Trophoblast cell (in vitro differentiated cells and primary cell): Measurements from ENCODE around the gene TMEM141.
A peak's percentile ranks its signal among the peaks of the same experiment; 100 is the strongest.
"Not testable (repeated sequence)": the region's sequence is repeated elsewhere in the genome, so short reads cannot be mapped to it uniquely, and the experiment has no call there.

Experiments
- DNase-seq, 2 donors: peaks; one replicate each; pipeline ENCODE4 v3.0.0-alpha.2; 2016
- H2AFZ ChIP-seq: 2 replicates; pipeline ENCODE4 v1.6.1; 2013; ENCODE audit warnings: low read length, moderate library complexity, mild to moderate bottlenecking; ENCODE audit not compliant: insufficient read depth, poor library complexity
- H2AK5ac ChIP-seq: 2 replicates; pipeline ENCODE4 v1.6.1; 2013; ENCODE audit warnings: mild to moderate bottlenecking, low read length
- H2BK120ac ChIP-seq: 2 replicates; pipeline ENCODE4 v1.6.1; 2013; ENCODE audit warnings: low read length, mild to moderate bottlenecking, moderate library complexity; ENCODE audit not compliant: insufficient read depth, poor library complexity
- H2BK12ac ChIP-seq: 2 replicates; pipeline ENCODE4 v1.6.1; 2013; ENCODE audit warnings: mild to moderate bottlenecking, low read length, moderate library complexity
- H2BK5ac ChIP-seq: 2 replicates; pipeline ENCODE4 v1.6.1; 2013; ENCODE audit warnings: low read length, low read depth, moderate library complexity, mild to moderate bottlenecking; ENCODE audit not compliant: poor library complexity
- H3K14ac ChIP-seq: 2 replicates; pipeline ENCODE4 v1.6.1; 2013; ENCODE audit warnings: mild to moderate bottlenecking, low read length
- H3K18ac ChIP-seq: 2 replicates; pipeline ENCODE4 v1.6.1; 2013; ENCODE audit warnings: mild to moderate bottlenecking, low read length
- H3K23ac ChIP-seq: 2 replicates; pipeline ENCODE4 v1.6.1; 2013; ENCODE audit warnings: low read length
- H3K27ac ChIP-seq: 2 replicates; pipeline ENCODE4 v1.5.1; 2013; ENCODE audit warnings: low read depth, mild to moderate bottlenecking, inconsistent platforms, low read length, moderate library complexity
- H3K27me3 ChIP-seq: 2 replicates; pipeline ENCODE4 v1.6.1; 2013; ENCODE audit warnings: inconsistent platforms, mild to moderate bottlenecking, low read length, moderate library complexity; ENCODE audit not compliant: insufficient read depth
- H3K36me3 ChIP-seq, 2 experiments: 1 replicate in 1 of 2; 2 replicates in 1 of 2; pipeline ENCODE4 v1.6.1; 2013; ENCODE audit warnings: low read length in 2 of 2, mild to moderate bottlenecking in 2 of 2, moderate library complexity in 1 of 2; ENCODE audit not compliant: insufficient read depth in 2 of 2, control insufficient read depth in 1 of 2
- H3K4ac ChIP-seq: 2 replicates; pipeline ENCODE4 v1.6.1; 2013; ENCODE audit warnings: low read depth, mild to moderate bottlenecking, low read length, moderate library complexity
- H3K4me1 ChIP-seq, 2 experiments: 1 replicate in 1 of 2; 2 replicates in 1 of 2; pipeline ENCODE4 v1.6.1; 2013; ENCODE audit warnings: low read length in 2 of 2, mild to moderate bottlenecking in 2 of 2, moderate library complexity in 1 of 2; ENCODE audit not compliant: insufficient read depth in 2 of 2, control insufficient read depth in 1 of 2
- H3K4me2 ChIP-seq: 2 replicates; pipeline ENCODE4 v1.6.1; 2013; ENCODE audit warnings: inconsistent platforms, mild to moderate bottlenecking, low read length, moderate library complexity
- H3K4me3 ChIP-seq: 2 replicates; pipeline ENCODE4 v1.5.1; 2013; ENCODE audit warnings: mild to moderate bottlenecking, low read depth, low read length, inconsistent platforms
- H3K79me1 ChIP-seq: one replicate; pipeline ENCODE4 v1.6.1; 2013; ENCODE audit warnings: low read length
- H3K79me2 ChIP-seq: 2 replicates; pipeline ENCODE4 v1.6.1; 2013; ENCODE audit warnings: low read length, mild to moderate bottlenecking; ENCODE audit not compliant: control insufficient read depth, insufficient read depth, poor library complexity
- H3K9ac ChIP-seq: 2 replicates; pipeline ENCODE4 v1.6.1; 2013; ENCODE audit warnings: mild to moderate bottlenecking, low read length
- H3K9me3 ChIP-seq: 2 replicates; pipeline ENCODE4 v1.6.1; 2013; ENCODE audit warnings: low read depth, mild to moderate bottlenecking, control low read depth, inconsistent platforms, low read length; ENCODE audit not compliant: insufficient read depth
- H4K12ac ChIP-seq: 2 replicates; pipeline ENCODE4 v1.6.1; 2013; ENCODE audit warnings: low read depth, mild to moderate bottlenecking, low read length, moderate library complexity
- H4K8ac ChIP-seq: 2 replicates; pipeline ENCODE4 v1.6.1; 2013; ENCODE audit warnings: low read depth, mild to moderate bottlenecking, low read length, moderate library complexity
- H4K91ac ChIP-seq: one replicate; pipeline ENCODE4 v1.6.1; 2013; ENCODE audit warnings: low read depth, mild to moderate bottlenecking, low read length, moderate library complexity
- WGBS: extraction: QIAGEN DNeasy Blood & Tissue Kit; methylation state at CpG from one replicate; pipeline ENCODE4 v1.1.7; 2013; ENCODE audit warnings: missing lambda C conversion rate; ENCODE audit not compliant: insufficient read length, insufficient coverage; ENCODE audit errors: extremely low coverage; 5-methylcytosine and 5-hydroxymethylcytosine counted together

The TMEM141 gene

DNA sequence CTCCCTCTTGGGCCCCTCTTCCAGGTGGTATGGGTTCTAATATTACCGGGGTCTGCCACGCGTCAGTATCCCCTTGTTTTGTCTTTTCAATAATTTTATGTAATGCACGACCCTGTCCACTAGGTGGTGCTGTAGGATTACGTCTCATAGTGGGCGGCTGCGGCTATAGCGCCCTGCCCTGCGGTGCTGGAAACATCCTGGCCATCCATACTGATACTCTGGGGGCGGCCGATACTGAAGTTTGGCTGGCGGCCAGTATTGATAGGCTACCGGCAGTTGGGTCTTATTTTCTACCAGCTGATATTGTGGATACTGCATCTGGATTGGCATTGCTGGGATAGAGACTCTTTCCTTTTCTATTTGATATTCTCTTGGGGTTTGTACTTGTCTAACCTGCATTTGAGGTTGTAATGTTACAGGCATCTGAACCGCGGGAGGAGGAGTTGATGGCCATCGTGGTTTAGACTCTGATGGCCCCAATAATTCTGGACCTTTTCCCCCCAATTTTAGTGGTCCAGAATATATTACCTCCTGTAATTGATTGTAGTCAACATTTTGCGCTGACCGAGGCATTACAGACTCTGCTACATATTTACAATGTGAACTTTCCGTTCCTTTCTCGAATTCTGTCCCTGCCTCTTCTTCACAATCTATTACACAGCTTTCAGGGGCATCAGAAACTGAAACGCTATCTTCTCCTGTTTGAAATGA is 3.3 kb upstream of the TMEM141 start:
- no peak overlapping the region for H3K4me2 ChIP-seq
- H2BK120ac ChIP-seq: no peak overlapping the region
- no CpG with 5 or more reads among the region's 21 CpGs for WGBS
- no peak overlapping the region for H2AFZ ChIP-seq
- H3K36me3 ChIP-seq: peaks cover 3 to 8% of the 10 kb centered on the region in 2 experiments
- no peak overlapping the region for H4K91ac ChIP-seq
- no peak overlapping the region for H2BK5ac ChIP-seq
- no peaks in the 10 kb centered on the region for H3K9me3 ChIP-seq
- no peak overlapping the region for H2BK12ac ChIP-seq
- peak; percentile 19 to 87 for DNase-seq
- no peak overlapping the region for H3K18ac ChIP-seq
- H4K12ac ChIP-seq: no peak overlapping the region
- H4K8ac ChIP-seq: no peak overlapping the region
- H3K9ac ChIP-seq: no peak overlapping the region
- no peak overlapping the region for H2AK5ac ChIP-seq
- H3K23ac ChIP-seq: no peak overlapping the region
- H3K27ac ChIP-seq: no peak overlapping the region
- no peak overlapping the region for H3K4ac ChIP-seq
- H3K79me1 ChIP-seq: peaks cover 7% of the 10 kb centered on the region
- peaks cover 4% of the 10 kb centered on the region for H3K79me2 ChIP-seq
- H3K4me3 ChIP-seq: no peak overlapping the region
- no peaks in the 10 kb centered on the region for H3K27me3 ChIP-seq
- H3K4me1 ChIP-seq: peaks cover 10 to 19% of the 10 kb centered on the region in 2 experiments
- H3K14ac ChIP-seq: no peak overlapping the region

DNA sequence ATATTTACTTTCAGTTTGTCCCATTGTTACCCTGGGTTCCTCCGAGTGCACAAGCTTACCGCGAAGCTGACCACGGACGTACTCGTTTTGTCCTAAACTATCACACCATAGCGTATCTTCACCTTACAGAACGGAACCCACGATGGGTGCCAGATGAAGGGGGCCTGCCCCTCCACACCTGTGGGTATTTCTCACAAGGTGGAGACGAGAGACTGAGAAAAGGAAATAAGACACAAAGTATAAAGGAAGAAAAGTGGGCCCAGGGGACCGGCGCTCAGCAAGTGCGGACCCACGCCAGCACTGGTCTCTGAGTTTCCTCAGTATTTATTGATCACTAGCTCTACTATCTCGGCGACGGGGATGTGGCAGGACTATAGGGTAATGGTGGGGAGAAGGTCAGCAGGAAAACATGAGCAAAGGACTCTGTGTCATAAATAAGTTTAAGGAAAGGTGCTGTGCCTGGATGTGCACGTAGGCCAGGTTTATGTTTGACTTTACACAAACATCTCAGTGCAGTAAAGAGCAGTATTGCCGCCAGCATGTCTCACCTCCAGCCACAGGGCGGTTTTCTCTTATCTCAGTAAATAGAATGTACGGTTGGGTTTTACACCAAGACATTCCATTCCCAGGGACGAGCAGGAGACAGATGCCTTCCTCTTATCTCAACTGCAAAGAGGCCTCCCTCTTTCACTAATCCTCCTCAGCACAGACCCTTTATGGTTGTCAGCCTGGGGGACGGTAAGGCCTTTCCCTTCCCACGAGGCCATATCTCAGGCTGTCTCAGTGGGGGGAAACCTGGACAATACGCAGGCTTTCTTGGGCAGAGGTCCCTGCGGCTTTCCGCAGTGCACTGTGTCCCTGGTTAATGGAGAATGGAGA is 2.3 kb upstream of the TMEM141 start:
- not testable (repeated sequence) for H3K4ac ChIP-seq, H3K27me3 ChIP-seq, H3K9me3 ChIP-seq, H3K4me3 ChIP-seq, H3K79me1 ChIP-seq, H3K9ac ChIP-seq, H4K12ac ChIP-seq, H3K79me2 ChIP-seq, H3K23ac ChIP-seq, H3K4me2 ChIP-seq
- Histone ChIP-seq H2BK120ac (peak overlapping the region; percentile 52), H3K36me3 (peaks cover 8 to 13% of the 10 kb centered on the region in 2 experiments), H2BK5ac (peak overlapping the region; percentile 3), H3K27ac (peak overlapping the region; percentile 86), H4K8ac (peak overlapping the region; percentile 40), H3K4me1 (peaks cover 15 to 19% of the 10 kb centered on the region in 2 experiments), H2AFZ (peak overlapping the region; percentile 3), H2AK5ac (peak overlapping the region; percentile 5), H3K14ac (peak overlapping the region; percentile 5), H2BK12ac (peak overlapping the region; percentile 42), H3K18ac (peak overlapping the region; percentile 49), H4K91ac (peak overlapping the region; percentile 79)
- peak; percentile 30 to 68 for DNase-seq
- no CpG with 5 or more reads among the region's 27 CpGs for WGBS

DNA sequence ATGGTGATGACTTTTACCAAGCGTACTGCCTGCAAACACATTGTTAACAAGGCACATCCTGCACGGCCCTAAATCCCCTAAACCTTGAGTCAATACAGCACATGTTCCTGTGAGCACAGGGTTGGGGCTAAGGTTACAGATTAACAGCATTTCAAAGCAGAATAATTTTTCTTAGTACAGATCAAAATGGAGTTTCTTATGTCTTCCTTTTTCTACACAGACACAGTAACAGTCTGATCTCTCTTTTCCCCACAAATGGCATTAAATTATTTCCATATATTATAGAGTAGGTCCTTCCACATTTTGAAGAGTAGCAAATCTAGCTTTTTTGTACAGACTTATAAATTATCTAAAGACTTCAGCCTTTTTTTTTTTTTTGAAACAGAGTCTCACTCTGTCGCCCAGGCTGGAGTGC is 1.6 kb upstream of the TMEM141 start:
- no peak overlapping the region for H3K18ac ChIP-seq
- H4K91ac ChIP-seq: no peak overlapping the region
- no CpG with 5 or more reads among the region's 3 CpGs for WGBS
- H2BK120ac ChIP-seq: no peak overlapping the region
- no peak overlapping the region for H4K8ac ChIP-seq
- no peak overlapping the region for H2AFZ ChIP-seq
- H3K27ac ChIP-seq: peak overlapping the region; percentile 57
- H3K4me3 ChIP-seq: no peak overlapping the region
- no peak overlapping the region for H3K9ac ChIP-seq
- H2BK5ac ChIP-seq: no peak overlapping the region
- H3K14ac ChIP-seq: no peak overlapping the region
- no peaks in the 10 kb centered on the region for H3K27me3 ChIP-seq
- peaks cover 2% of the 10 kb centered on the region for H3K9me3 ChIP-seq
- H4K12ac ChIP-seq: no peak overlapping the region
- H3K4me1 ChIP-seq: peaks cover 15 to 19% of the 10 kb centered on the region in 2 experiments
- H3K4ac ChIP-seq: no peak overlapping the region
- no peak overlapping the region for H2AK5ac ChIP-seq
- H2BK12ac ChIP-seq: no peak overlapping the region
- DNase-seq: no peak
- H3K23ac ChIP-seq: no peak overlapping the region
- H3K36me3 ChIP-seq: peaks cover 8 to 13% of the 10 kb centered on the region in 2 experiments
- H3K79me2 ChIP-seq: peaks cover 4% of the 10 kb centered on the region
- no peak overlapping the region for H3K4me2 ChIP-seq
- peaks cover 7% of the 10 kb centered on the region for H3K79me1 ChIP-seq

DNA sequence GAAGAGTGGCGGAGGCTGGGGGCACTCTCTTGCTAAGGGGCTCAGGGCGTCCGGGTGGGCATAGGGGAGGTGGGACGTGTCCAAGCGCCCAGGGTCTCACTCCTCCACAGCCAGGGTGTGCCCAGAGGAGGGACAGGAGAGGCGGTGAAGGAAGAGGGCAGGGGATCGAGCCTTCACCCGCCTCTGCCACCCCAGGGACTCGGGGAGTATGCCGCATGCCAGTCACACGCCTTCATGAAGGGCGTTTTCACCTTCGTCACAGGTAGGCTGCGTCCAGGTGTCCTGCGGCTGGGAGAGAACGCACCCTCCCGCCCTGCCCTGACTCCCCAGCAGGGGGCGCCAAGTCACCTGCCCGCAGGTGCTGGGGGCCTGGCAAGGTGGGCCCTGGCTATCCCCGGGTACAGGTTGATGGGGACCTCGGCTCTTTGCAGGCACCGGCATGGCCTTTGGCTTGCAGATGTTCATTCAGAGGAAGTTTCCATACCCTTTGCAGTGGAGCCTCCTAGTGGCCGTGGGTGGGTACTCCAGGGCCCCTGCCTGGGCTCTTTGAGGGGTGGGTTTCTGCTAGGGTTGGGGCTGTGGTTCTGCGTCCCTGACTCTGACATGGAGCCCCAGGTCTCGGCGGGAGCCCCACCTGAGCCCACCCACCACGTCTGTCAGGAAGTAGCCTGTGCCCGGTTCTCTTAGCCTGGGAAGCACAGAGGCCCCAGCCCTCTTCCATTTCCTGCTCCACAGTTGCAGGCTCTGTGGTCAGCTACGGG is 552 bp downstream of the TMEM141 start:
- Histone ChIP-seq H3K79me1 (peaks cover 14% of the 10 kb centered on the region), H3K4me2 (peak overlapping the region; percentile 51), H4K12ac (peak overlapping the region; percentile 36), H3K4me3 (peak overlapping the region; percentile 70), H3K4me1 (peaks cover 24 to 29% of the 10 kb centered on the region in 2 experiments), H3K27ac (peak overlapping the region; percentile 4), H3K23ac (no peak overlapping the region), H2BK120ac (peak overlapping the region; percentile 35), H3K79me2 (peaks cover 4% of the 10 kb centered on the region), H4K91ac (peak overlapping the region; percentile 74), H2AFZ (peak overlapping the region; percentile 7), H3K27me3 (no peaks in the 10 kb centered on the region), H2BK5ac (peak overlapping the region; percentile 44), H3K4ac (peak overlapping the region; percentile 49), H2BK12ac (peak overlapping the region; percentile 3), H3K18ac (peak overlapping the region; percentile 66), H4K8ac (peak overlapping the region; percentile 89), H2AK5ac (peak overlapping the region; percentile 71), H3K9me3 (peaks cover 2% of the 10 kb centered on the region), H3K9ac (peak overlapping the region; percentile 0), H3K14ac (peak overlapping the region; percentile 78), H3K36me3 (peaks cover 8 to 13% of the 10 kb centered on the region in 2 experiments)
- no CpG with 5 or more reads among the region's 29 CpGs for WGBS
- peak; percentile 74 to 78 for DNase-seq
